Measurements from ENCODE around the gene MS4A13. TPM values are rescaled to one million over a fixed set of nuclear protein-coding genes. Genes with fewer than 3 reads are reported as not detected.

MS4A13 gene
- polyA plus RNA-seq (2011; rRNA removed) (not detected in 2 replicates), polyA minus RNA-seq (2011; rRNA and poly(A)+ RNA removed) (not detected in 2 replicates)

DNA sequence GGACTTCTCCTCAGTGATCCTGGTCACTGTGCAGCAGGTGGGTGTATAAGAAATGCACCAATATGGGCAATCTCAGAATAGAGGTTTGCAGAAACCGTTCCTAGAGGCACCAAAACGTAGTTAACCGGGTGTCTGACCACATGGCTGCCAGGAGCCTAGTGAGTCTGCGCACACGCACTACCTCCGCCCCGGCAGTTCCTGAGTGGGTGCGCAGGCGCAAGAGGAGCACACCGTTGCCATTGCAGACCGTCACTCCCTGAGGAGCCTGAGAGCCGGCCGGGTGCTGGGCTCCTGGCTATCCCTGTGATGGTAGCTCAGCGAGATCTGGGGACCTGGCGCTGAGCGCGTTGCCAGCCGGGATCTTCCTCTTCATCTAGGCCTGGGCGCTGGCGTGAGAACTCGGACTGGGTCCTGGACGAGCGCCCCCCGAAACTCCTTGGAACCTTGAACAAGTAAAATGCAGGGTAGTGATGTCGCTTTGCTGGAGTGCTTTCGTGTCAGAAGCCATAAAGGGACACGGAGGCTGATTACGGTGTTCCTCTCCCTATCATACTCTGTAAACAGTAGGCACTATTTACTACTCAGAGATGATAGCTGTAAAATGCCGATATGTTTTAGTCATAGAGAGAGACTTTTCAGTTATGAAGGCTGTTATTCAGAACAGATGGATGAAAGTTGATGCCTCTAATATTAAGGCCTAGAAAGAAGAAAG, at the start of gene MS4A13:
Gene MS4A13 (plus strand): TSS at position 249 of the 712 bp plus-strand sequence. CDS start 2,692 bp downstream, outside the sequence.
- ChIA-PET CTCF (no interaction called here), POLR2A (no interaction called here)
- Histone ChIP-seq H3K36me3 (ENCODE audit: control insufficient read depth, insufficient read depth, low read length) (no peaks in the 10 kb centered on the region), H3K4me3 (ENCODE audit: low read depth, low read length) (no peak within 1 kb of the TSS), H3K27me3 (ENCODE audit: control insufficient read depth, insufficient read depth, low read length) (no peaks in the 10 kb centered on the region)
- TF ChIP-seq, protein P1, sequence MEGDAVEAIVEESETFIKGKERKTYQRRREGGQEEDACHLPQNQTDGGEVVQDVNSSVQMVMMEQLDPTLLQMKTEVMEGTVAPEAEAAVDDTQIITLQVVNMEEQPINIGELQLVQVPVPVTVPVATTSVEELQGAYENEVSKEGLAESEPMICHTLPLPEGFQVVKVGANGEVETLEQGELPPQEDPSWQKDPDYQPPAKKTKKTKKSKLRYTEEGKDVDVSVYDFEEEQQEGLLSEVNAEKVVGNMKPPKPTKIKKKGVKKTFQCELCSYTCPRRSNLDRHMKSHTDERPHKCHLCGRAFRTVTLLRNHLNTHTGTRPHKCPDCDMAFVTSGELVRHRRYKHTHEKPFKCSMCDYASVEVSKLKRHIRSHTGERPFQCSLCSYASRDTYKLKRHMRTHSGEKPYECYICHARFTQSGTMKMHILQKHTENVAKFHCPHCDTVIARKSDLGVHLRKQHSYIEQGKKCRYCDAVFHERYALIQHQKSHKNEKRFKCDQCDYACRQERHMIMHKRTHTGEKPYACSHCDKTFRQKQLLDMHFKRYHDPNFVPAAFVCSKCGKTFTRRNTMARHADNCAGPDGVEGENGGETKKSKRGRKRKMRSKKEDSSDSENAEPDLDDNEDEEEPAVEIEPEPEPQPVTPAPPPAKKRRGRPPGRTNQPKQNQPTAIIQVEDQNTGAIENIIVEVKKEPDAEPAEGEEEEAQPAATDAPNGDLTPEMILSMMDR (IDR thresholded peaks at IDR 0.05; ENCODE audit: insufficient read depth, low read depth, low read length) = no peak
- no peak for DNase-seq (ENCODE audit: low read depth)

DNA sequence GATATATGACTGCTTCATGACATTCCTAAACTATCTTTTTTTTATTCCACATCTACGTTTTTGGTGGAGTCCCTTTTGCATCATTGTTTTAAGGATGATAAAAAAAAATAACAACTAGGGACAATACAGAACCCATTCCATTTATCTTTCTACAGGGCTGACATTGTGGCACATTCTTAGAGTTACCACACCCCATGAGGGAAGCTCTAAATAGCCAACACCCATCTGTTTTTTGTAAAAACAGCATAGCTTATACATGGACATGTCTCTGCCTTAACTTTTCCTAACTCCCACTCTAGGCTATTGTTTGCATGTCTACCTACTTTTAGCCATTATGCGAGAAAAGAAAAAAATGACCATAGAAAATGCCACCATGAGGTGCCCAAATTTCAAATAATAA, 46.4 kb upstream of the MS4A13 start:
- H3K4me3 ChIP-seq (ENCODE audit: low read depth, low read length) = no peak overlapping the region
- DNase-seq (ENCODE audit: low read depth) = no peak
- ChIA-PET POLR2A (no interaction called here), CTCF (no interaction called here)
- H3K27me3 ChIP-seq (ENCODE audit: control insufficient read depth, insufficient read depth, low read length) = no peaks in the 10 kb centered on the region
- TF ChIP-seq, protein P1 (IDR thresholded peaks at IDR 0.05; ENCODE audit: insufficient read depth, low read depth, low read length) = no peak
- no peaks in the 10 kb centered on the region for H3K36me3 ChIP-seq (ENCODE audit: control insufficient read depth, insufficient read depth, low read length)

DNA sequence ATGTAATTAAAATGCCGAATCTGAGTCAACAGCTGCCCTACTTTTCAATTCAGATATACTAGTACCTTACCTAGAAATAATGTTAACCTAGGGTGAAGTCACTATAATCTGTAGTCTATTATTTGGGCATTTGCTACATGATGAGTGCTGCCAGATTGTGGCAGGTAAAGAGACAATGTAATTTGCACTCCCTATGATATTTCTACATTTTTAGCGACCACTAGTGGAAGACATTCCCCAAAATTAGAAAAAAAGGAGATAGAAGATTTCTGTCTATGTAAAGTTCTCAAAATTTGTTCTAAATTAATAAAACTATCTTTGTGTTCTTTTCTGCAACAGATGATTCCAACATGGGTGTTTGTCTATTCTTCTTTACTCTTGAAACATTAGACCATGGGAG, 45.5 kb upstream of the MS4A13 start:
- CTCF ChIA-PET = no interaction called here
- no peaks in the 10 kb centered on the region for H3K27me3 ChIP-seq (ENCODE audit: control insufficient read depth, insufficient read depth, low read length)
- DNase-seq (ENCODE audit: low read depth) = no peak
- H3K36me3 ChIP-seq (ENCODE audit: control insufficient read depth, insufficient read depth, low read length) = no peaks in the 10 kb centered on the region
- no peak overlapping the region for H3K4me3 ChIP-seq (ENCODE audit: low read depth, low read length)
- POLR2A ChIA-PET = no interaction called here
- TF ChIP-seq, protein P1 (IDR thresholded peaks at IDR 0.05; ENCODE audit: insufficient read depth, low read depth, low read length) = no peak

GRCh38 chr11:60477035-60477445, 38.2 kb upstream of the MS4A13 start:
- Histone ChIP-seq H3K4me3 (ENCODE audit: low read depth, low read length) (no peak overlapping the region), H3K27me3 (ENCODE audit: control insufficient read depth, insufficient read depth, low read length) (no peaks in the 10 kb centered on the region), H3K36me3 (ENCODE audit: control insufficient read depth, insufficient read depth, low read length) (no peaks in the 10 kb centered on the region)
- DNase-seq (ENCODE audit: low read depth) = no peak
- POLR2A ChIA-PET = no interaction called here
- TF ChIP-seq, protein P1 (IDR thresholded peaks at IDR 0.05; ENCODE audit: insufficient read depth, low read depth, low read length) = no peak
- CTCF ChIA-PET = no interaction called here

- H3K27me3 ChIP-seq (ENCODE audit: control insufficient read depth, insufficient read depth, low read length) = no peaks in the 10 kb centered on the region
- CTCF ChIA-PET = no interaction called here
- TF ChIP-seq, protein P1 (IDR thresholded peaks at IDR 0.05; ENCODE audit: insufficient read depth, low read depth, low read length) = no peak
- POLR2A ChIA-PET = no interaction called here
- no peak overlapping the region for H3K4me3 ChIP-seq (ENCODE audit: low read depth, low read length)
- no peaks in the 10 kb centered on the region for H3K36me3 ChIP-seq (ENCODE audit: control insufficient read depth, insufficient read depth, low read length)
- no peak for DNase-seq (ENCODE audit: low read depth)
These were observed 32.8 kb upstream of the MS4A13 start for GRCh38 chr11:60482361-60482760.
